OCI-LY1 (cell line): ENCODE data around the gene TSHR.

Source experiments
- H2AFZ ChIP-seq: fragments of 200-600 bp; sonication (generic), shearing (Covaris generic); 2 replicates; pipeline ENCODE4 v1.6.0; 2014; ENCODE audit warnings: antibody characterized with exemption, mild to moderate bottlenecking, low read length
- H3F3A ChIP-seq: fragments of 200-600 bp; sonication (generic), shearing (Covaris generic); 2 replicates; pipeline ENCODE4 v1.6.0; 2014; ENCODE audit warnings: mild to moderate bottlenecking, antibody characterized with exemption, low read length, moderate library complexity; ENCODE audit not compliant: insufficient read depth
- H3K27ac ChIP-seq: fragments of 200-600 bp; sonication (generic); 2 replicates; pipeline ENCODE4 v1.5.1; 2014; ENCODE audit warnings: low read length, mixed run types, mild to moderate bottlenecking, low read depth; ENCODE audit not compliant: poor library complexity, severe bottlenecking
- H3K27me3 ChIP-seq: fragments of 200-600 bp; sonication (generic); 2 replicates; pipeline ENCODE4 v1.6.0; 2014; ENCODE audit warnings: antibody characterized with exemption, mild to moderate bottlenecking, low read length, moderate library complexity; ENCODE audit not compliant: insufficient read depth
- H3K36me3 ChIP-seq: fragments of 200-600 bp; sonication (generic); 2 replicates; pipeline ENCODE4 v1.6.1; 2014; ENCODE audit warnings: mild to moderate bottlenecking, antibody characterized with exemption, low read length, moderate library complexity, mixed read lengths; ENCODE audit not compliant: insufficient read depth
- H3K4me1 ChIP-seq: fragments of 200-600 bp; sonication (generic); 2 replicates; pipeline ENCODE4 v1.5.1; 2014; ENCODE audit warnings: mild to moderate bottlenecking, low read length, moderate library complexity; ENCODE audit not compliant: insufficient read depth, severe bottlenecking
- H3K4me2 ChIP-seq: fragments of 200-600 bp; sonication (generic), shearing (Covaris generic); 2 replicates; pipeline ENCODE4 v1.6.1; 2014; ENCODE audit warnings: low read length
- H3K4me3 ChIP-seq: fragments of 200-600 bp; sonication (generic); 2 replicates; pipeline ENCODE4 v1.5.1; 2014; ENCODE audit warnings: low read length, low read depth, mild to moderate bottlenecking, mixed read lengths; ENCODE audit not compliant: poor library complexity, severe bottlenecking
- H3K79me2 ChIP-seq: fragments of 200-600 bp; shearing (Covaris generic); 2 replicates; pipeline ENCODE4 v1.6.1; 2016; ENCODE audit warnings: mixed run types, low read length, mixed read lengths; ENCODE audit not compliant: insufficient read depth
- H3K9ac ChIP-seq: fragments of 200-600 bp; sonication (generic), shearing (Covaris generic); 2 replicates; pipeline ENCODE4 v1.6.1; 2014; ENCODE audit warnings: mild to moderate bottlenecking, low read length, mixed read lengths
- H3K9me2 ChIP-seq: fragments of 200-600 bp; sonication (generic), shearing (Covaris generic); 2 replicates; pipeline ENCODE4 v1.6.1; 2014; ENCODE audit warnings: low read depth, mild to moderate bottlenecking, low read length, mixed read lengths
- H3K9me3 ChIP-seq: fragments of 200-600 bp; shearing (Covaris generic); 2 replicates; pipeline ENCODE4 v1.6.1; 2014; ENCODE audit warnings: low read length, mixed read lengths
- H4K20me1 ChIP-seq: fragments of 200-600 bp; sonication (generic), shearing (Covaris generic); 2 replicates; pipeline ENCODE4 v1.6.0; 2016; ENCODE audit warnings: mild to moderate bottlenecking, low read length; ENCODE audit not compliant: insufficient read depth
- EZH2 ChIP-seq: fragments of 200-600 bp; sonication (generic), shearing (Covaris generic); IDR thresholded peaks from 2 replicates; pipeline ENCODE4 v1.8.0; 2017; ENCODE audit warnings: borderline replicate concordance, mixed run types, mild to moderate bottlenecking, antibody characterized with exemption, low read length, moderate library complexity, mixed read lengths
- TF ChIP-seq, protein P1 (sequence below): fragments of 200-600 bp; sonication (generic), shearing (Covaris generic); IDR thresholded peaks from 2 replicates; pipeline ENCODE4 v1.5.1; 2017; ENCODE audit warnings: mild to moderate bottlenecking, antibody characterized with exemption, low read length, moderate library complexity, mixed read lengths

TSHR gene

GRCh38 chr14:81004575-81004974 is 49.2 kb downstream of the TSHR start:
- TF ChIP-seq, protein P1, sequence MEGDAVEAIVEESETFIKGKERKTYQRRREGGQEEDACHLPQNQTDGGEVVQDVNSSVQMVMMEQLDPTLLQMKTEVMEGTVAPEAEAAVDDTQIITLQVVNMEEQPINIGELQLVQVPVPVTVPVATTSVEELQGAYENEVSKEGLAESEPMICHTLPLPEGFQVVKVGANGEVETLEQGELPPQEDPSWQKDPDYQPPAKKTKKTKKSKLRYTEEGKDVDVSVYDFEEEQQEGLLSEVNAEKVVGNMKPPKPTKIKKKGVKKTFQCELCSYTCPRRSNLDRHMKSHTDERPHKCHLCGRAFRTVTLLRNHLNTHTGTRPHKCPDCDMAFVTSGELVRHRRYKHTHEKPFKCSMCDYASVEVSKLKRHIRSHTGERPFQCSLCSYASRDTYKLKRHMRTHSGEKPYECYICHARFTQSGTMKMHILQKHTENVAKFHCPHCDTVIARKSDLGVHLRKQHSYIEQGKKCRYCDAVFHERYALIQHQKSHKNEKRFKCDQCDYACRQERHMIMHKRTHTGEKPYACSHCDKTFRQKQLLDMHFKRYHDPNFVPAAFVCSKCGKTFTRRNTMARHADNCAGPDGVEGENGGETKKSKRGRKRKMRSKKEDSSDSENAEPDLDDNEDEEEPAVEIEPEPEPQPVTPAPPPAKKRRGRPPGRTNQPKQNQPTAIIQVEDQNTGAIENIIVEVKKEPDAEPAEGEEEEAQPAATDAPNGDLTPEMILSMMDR: no peak
- no peak for TF ChIP-seq EZH2
- H3K79me2 ChIP-seq: no peaks in the 10 kb centered on the region
- H3K9me2 ChIP-seq: no peaks in the 10 kb centered on the region; the same call in 1 of the 2 replicates
- H3K27me3 ChIP-seq: no peaks in the 10 kb centered on the region
- no peak overlapping the region for H3K9ac ChIP-seq
- no peak overlapping the region for H2AFZ ChIP-seq
- no peaks in the 10 kb centered on the region for H3K9me3 ChIP-seq
- no peak overlapping the region for H3K4me2 ChIP-seq
- H3K4me1 ChIP-seq: no peaks in the 10 kb centered on the region
- no peaks in the 10 kb centered on the region for H3K36me3 ChIP-seq
- H3K4me3 ChIP-seq: no peak overlapping the region
- H4K20me1 ChIP-seq: no peaks in the 10 kb centered on the region
- no peak overlapping the region for H3K27ac ChIP-seq
- H3F3A ChIP-seq: no peaks in the 10 kb centered on the region

DNA sequence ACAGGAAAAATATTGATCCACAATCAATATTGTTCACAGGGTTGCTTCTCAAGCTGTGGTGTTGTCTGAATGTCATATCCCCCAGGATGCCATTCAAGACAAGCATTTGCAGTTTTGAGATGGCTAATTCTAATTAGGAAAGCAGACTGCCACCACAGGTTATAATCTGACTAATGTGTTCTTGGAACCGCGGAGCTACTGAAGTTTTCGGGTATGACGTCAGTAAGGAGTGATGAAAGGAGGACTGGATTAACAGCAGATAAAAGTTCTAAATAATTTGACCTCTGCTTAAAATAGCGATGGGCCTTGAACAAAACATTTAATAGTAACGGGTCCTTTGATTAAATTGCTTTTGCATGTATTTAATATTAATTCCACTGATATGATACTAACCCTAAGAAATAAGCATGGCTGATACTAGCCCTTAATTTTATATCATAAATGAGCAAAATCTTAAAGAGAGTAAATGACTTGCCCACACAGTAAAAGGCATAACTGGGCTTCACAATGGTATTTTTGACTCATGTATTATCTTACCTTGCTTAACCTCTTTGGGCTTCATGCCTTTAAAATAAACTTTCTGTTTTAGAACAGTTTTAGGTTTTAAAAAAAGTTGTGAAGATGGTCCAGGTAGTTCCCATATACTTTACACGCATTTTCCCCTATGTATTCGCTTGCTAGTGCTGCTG is 50.3 kb downstream of the TSHR start:
- Histone ChIP-seq H3K27ac (no peak overlapping the region), H3K4me3 (no peak overlapping the region), H3K9me2 (no peaks in the 10 kb centered on the region; the same call in 1 of the 2 replicates), H3K4me1 (no peaks in the 10 kb centered on the region), H3K27me3 (no peaks in the 10 kb centered on the region), H3K9ac (no peak overlapping the region), H3K79me2 (no peaks in the 10 kb centered on the region), H3K36me3 (no peaks in the 10 kb centered on the region), H3K9me3 (no peaks in the 10 kb centered on the region), H3K4me2 (no peak overlapping the region), H3F3A (no peaks in the 10 kb centered on the region), H2AFZ (no peak overlapping the region), H4K20me1 (no peaks in the 10 kb centered on the region)
- TF ChIP-seq, protein P1: no peak
- no peak for TF ChIP-seq EZH2

- Histone ChIP-seq H3K27me3 (no peaks in the 10 kb centered on the region), H3K4me3 (no peak overlapping the region), H3K36me3 (no peaks in the 10 kb centered on the region), H2AFZ (no peak overlapping the region), H3K79me2 (no peaks in the 10 kb centered on the region), H4K20me1 (no peaks in the 10 kb centered on the region), H3K9me2 (no peaks in the 10 kb centered on the region; the same call in 1 of the 2 replicates), H3K9ac (no peak overlapping the region), H3K27ac (no peak overlapping the region), H3K4me2 (no peak overlapping the region), H3F3A (no peaks in the 10 kb centered on the region), H3K9me3 (no peaks in the 10 kb centered on the region), H3K4me1 (no peaks in the 10 kb centered on the region)
- TF ChIP-seq, protein P1: no peak
- no peak for TF ChIP-seq EZH2
Observed at GRCh38 chr14:81006266-81006665, 50.8 kb downstream of the TSHR start.
